Neural cell (in vitro differentiated cells): ENCODE measurements around the gene ASCC3. TPM values are rescaled to one million over a fixed set of nuclear protein-coding genes. Genes with fewer than 3 reads are reported as not detected.
A peak's percentile ranks its signal among the peaks of the same experiment; 100 is the strongest.

ENCODE experiments used
- H2AFZ ChIP-seq: fragments of 200-600, 300-800 bp; sonication (generic), shearing (Covaris generic); 2 replicates; pipeline ENCODE4 v1.6.0; 2014; ENCODE audit warnings: low read depth, mild to moderate bottlenecking, antibody characterized with exemption, low read length, moderate library complexity
- H3F3A ChIP-seq: fragments of 200-600 bp; shearing (Covaris generic); 2 replicates; pipeline ENCODE4 v1.6.1; 2016; ENCODE audit warnings: mild to moderate bottlenecking, moderate library complexity, mixed read lengths, antibody characterized with exemption, low read length; ENCODE audit not compliant: insufficient read depth, poor library complexity, severe bottlenecking
- H3K27ac ChIP-seq: fragments of 200-600, 300-800 bp; sonication (generic), shearing (Covaris generic); 2 replicates; pipeline ENCODE4 v1.5.1; 2014; ENCODE audit warnings: mild to moderate bottlenecking, low read length, moderate library complexity
- H3K27me3 ChIP-seq: fragments of 300-800, 200-600 bp; sonication (generic), shearing (Covaris generic); 2 replicates; pipeline ENCODE4 v1.6.0; 2014; ENCODE audit warnings: mild to moderate bottlenecking, low read depth, low read length, moderate library complexity; ENCODE audit not compliant: insufficient read depth
- H3K36me3 ChIP-seq: fragments of 300-800, 200-600 bp; sonication (generic), shearing (Covaris generic); 2 replicates; pipeline ENCODE4 v1.5.1; 2014; ENCODE audit warnings: mild to moderate bottlenecking, antibody characterized with exemption, low read length, moderate library complexity; ENCODE audit not compliant: insufficient read depth
- H3K4me2 ChIP-seq: fragments of 300-800, 200-600 bp; sonication (generic), shearing (Covaris generic); 2 replicates; pipeline ENCODE4 v1.6.0; 2014; ENCODE audit warnings: mild to moderate bottlenecking, low read length
- H3K4me3 ChIP-seq: fragments of 300-800, 200-600 bp; sonication (generic), shearing (Covaris generic); 2 replicates; pipeline ENCODE4 v1.5.1; 2014; ENCODE audit warnings: mild to moderate bottlenecking, low read length, moderate library complexity
- H3K79me2 ChIP-seq: fragments of 200-600 bp; shearing (Covaris generic); replicated peaks from 2 replicates; pipeline ENCODE4 v1.6.0; 2014; ENCODE audit warnings: mild to moderate bottlenecking, low read length, moderate library complexity; ENCODE audit not compliant: insufficient read depth
- H3K9ac ChIP-seq: fragments of 300-800, 200-600 bp; sonication (generic), shearing (Covaris generic); 2 replicates; pipeline ENCODE4 v1.6.1; 2016; ENCODE audit warnings: mild to moderate bottlenecking, low read length, mixed read lengths
- H3K9me2 ChIP-seq: fragments of 200-600 bp; shearing (Covaris generic); 2 replicates; pipeline ENCODE4 v1.6.1; 2016; ENCODE audit warnings: mild to moderate bottlenecking, low read length, mixed read lengths; ENCODE audit not compliant: insufficient read depth
- H3K9me3 ChIP-seq: fragments of 200-600, 300-800 bp; sonication (generic), shearing (Covaris generic); 2 replicates; pipeline ENCODE4 v1.6.1; 2016; ENCODE audit warnings: mild to moderate bottlenecking, mixed run types, low read length, moderate library complexity, mixed read lengths
- H4K20me1 ChIP-seq: fragments of 200-600 bp; shearing (Covaris generic); 2 replicates; pipeline ENCODE4 v1.6.1; 2016; ENCODE audit warnings: mild to moderate bottlenecking, mixed run types; ENCODE audit not compliant: insufficient read depth
- CTCF ChIP-seq: fragments of 450-650 bp; IDR thresholded peaks from 2 replicates; pipeline ENCODE4 v1.5.1; 2014; ENCODE audit warnings: antibody characterized with exemption, mild to moderate bottlenecking, moderate library complexity; ENCODE audit not compliant: poor library complexity, severe bottlenecking
- EP300 ChIP-seq: fragments of 450-650 bp; conservative IDR thresholded peaks from 2 replicates; pipeline ENCODE4 v1.6.1; 2014; ENCODE audit warnings: antibody characterized with exemption, mild to moderate bottlenecking, moderate library complexity; ENCODE audit not compliant: poor library complexity, severe bottlenecking
- EZH2 ChIP-seq: fragments of 200-600, 300-800 bp; shearing (Covaris generic), sonication (generic); IDR thresholded peaks from 2 replicates; pipeline ENCODE4 v1.6.1; 2014; ENCODE audit warnings: antibody characterized with exemption, low read length, borderline replicate concordance, mild to moderate bottlenecking; ENCODE audit not compliant: insufficient read depth, poor library complexity, severe bottlenecking
- MXI1 ChIP-seq: fragments of 450-650 bp; conservative IDR thresholded peaks from 2 replicates; pipeline ENCODE4 v1.6.1; 2014; ENCODE audit warnings: antibody characterized with exemption, mild to moderate bottlenecking; ENCODE audit not compliant: poor library complexity, severe bottlenecking
- POLR2AphosphoS5 ChIP-seq: IDR thresholded peaks from 2 replicates; pipeline ENCODE4 v1.6.1; 2012
- RAD21 ChIP-seq: fragments of 450-650 bp; conservative IDR thresholded peaks from 2 replicates; pipeline ENCODE4 v1.6.1; 2014; ENCODE audit warnings: antibody characterized with exemption, mild to moderate bottlenecking, moderate library complexity
- REST ChIP-seq: IDR thresholded peaks from 2 replicates; pipeline ENCODE4 v1.6.1; 2012; ENCODE audit warnings: borderline replicate concordance
- polyA plus RNA-seq: library from polyadenylated mRNA; depleted of rRNA; stranded (reverse); fragments of >200 nt; gene quantifications from 2 replicates; pipeline ENCODE4 v1.2.3, GENCODE V29; 2014

Gene ASCC3
- polyA plus RNA-seq, 1 donor from 2014 or later = 14.9 TPM

GRCh38 chr6:100470422-100471120 is 410.6 kb downstream of the ASCC3 start:
- H3K4me2 ChIP-seq = no peak overlapping the region
- no peak overlapping the region for H2AFZ ChIP-seq
- H3K9me3 ChIP-seq = no peaks in the 10 kb centered on the region
- no peak overlapping the region for H3K9ac ChIP-seq
- H3K79me2 ChIP-seq = no peaks in the 10 kb centered on the region
- H3K9me2 ChIP-seq = no peaks in the 10 kb centered on the region
- H3K27ac ChIP-seq = no peak overlapping the region
- TF ChIP-seq CTCF (no peak), REST (no peak), MXI1 (no peak)
- peaks cover 66% of the 10 kb centered on the region for H3K27me3 ChIP-seq
- no peaks in the 10 kb centered on the region for H3F3A ChIP-seq
- H3K4me3 ChIP-seq = no peak overlapping the region
- H4K20me1 ChIP-seq = no peaks in the 10 kb centered on the region
- H3K36me3 ChIP-seq = no peaks in the 10 kb centered on the region

GRCh38 chr6:100469101-100469859 is 411.8 kb downstream of the ASCC3 start:
- Histone ChIP-seq H3K36me3 (no peaks in the 10 kb centered on the region), H3K9me2 (no peaks in the 10 kb centered on the region), H2AFZ (no peak overlapping the region), H3K79me2 (no peaks in the 10 kb centered on the region), H3K27ac (no peak overlapping the region), H3K27me3 (peaks cover 78% of the 10 kb centered on the region), H3K4me2 (no peak overlapping the region), H4K20me1 (no peaks in the 10 kb centered on the region), H3F3A (no peaks in the 10 kb centered on the region), H3K9ac (no peak overlapping the region), H3K9me3 (no peaks in the 10 kb centered on the region), H3K4me3 (no peak overlapping the region)
- TF ChIP-seq EZH2 (peak; percentile 32), RAD21 (no peak), CTCF (no peak), MXI1 (no peak), EP300 (no peak), POLR2AphosphoS5 (no peak), REST (no peak)
